ENCODE measurements around the gene TMEM245.
"Not testable (repeated sequence)": the region's sequence is repeated elsewhere in the genome, so short reads cannot be mapped to it uniquely, and the experiment has no call there.

The TMEM245 gene

DNA sequence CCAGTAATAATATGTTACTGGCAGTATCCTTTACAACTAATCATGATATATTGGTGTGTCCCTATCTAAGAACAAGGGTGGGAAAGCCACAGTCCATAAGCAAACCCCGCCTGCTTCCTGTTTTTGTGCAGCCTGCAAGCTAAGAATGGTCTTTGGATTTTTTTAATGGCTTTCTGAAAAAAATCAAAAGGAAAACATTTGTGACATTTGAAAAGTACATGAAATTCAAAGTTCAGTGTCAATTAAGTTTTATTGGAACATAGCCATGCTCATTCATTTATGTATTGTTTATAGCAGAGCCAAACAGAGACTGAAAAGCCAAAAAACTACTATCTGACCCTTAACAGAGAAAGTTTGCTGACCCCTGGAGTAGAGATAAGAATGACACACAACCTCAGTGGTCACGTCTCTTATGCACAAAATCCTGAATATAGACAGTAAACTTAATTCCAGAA is 12.8 kb upstream of the TMEM245 start:
- DNase-seq, result no peak

DNA sequence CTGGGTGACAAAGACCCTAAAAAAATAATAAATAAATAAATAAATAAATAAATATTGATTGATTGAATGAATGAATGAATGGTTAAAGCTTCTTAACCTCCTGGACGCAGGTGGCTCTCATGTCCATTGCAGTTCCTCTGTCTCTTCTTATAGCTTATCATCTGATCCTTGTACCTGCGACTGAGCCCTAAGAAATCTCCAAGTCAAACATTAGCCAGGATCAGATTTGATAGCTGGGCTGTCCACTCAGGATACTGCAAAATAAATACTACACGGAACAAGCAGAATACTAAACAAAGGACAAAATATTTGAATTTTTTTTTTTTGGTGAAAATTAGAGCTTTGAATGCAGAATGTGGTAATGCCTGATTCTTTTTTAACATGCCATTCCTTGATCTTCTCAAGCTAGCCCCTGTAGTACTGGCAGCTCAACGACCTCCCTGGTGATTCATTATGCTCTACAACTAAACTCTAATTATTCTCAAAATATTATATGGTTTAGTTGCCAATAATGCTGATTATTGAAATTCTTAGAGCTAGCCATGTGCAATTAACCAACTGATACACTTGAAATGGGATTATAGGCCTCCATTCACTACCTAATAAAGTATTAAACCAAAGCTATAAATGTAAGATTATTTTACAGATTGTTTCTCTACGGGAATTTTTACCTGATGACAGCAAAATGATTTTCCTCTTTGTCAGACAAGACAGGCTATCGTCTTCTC is 9.9 kb upstream of the TMEM245 start:
- DNase-seq, result no peak

DNA sequence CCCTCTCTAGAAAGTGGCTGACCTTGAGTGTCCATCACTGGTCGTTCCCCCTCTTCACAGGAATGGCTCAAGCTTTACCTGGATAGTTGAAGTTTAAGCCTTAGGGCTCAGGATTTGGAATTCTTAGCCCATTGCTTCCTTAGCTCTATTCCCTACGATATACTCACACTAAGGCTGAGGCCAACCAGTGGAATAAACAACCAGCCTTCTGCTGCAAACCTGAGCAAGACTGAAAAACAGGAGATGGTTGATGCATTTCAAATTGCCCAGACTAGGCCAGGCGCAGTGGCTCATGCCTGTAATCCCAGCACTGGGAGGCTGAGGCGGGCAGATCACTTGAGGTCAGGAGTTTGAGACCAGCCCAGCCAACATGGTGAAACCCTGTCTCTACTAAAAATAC is 6.9 kb upstream of the TMEM245 start:
- DNase-seq, result not testable (repeated sequence)

DNA sequence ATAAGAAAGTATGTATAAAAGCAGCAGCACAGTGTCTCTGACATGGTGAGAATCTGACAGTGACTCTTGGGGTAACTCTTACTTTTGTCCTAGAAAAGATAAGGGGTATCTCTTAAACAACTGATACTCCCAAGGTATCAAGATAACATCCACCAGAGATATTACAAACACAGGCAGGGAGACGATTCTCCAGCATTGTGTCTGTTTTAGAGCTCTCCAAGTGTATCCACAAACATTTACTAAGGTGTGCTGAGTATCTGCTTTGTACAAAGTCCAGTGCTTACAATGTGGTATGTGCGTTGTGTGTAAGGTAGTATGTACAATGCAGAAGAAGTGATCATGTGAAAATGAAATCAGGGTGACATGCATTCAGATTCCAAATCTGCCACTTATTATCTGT is 4.4 kb upstream of the TMEM245 start:
- no peak for DNase-seq

DNA sequence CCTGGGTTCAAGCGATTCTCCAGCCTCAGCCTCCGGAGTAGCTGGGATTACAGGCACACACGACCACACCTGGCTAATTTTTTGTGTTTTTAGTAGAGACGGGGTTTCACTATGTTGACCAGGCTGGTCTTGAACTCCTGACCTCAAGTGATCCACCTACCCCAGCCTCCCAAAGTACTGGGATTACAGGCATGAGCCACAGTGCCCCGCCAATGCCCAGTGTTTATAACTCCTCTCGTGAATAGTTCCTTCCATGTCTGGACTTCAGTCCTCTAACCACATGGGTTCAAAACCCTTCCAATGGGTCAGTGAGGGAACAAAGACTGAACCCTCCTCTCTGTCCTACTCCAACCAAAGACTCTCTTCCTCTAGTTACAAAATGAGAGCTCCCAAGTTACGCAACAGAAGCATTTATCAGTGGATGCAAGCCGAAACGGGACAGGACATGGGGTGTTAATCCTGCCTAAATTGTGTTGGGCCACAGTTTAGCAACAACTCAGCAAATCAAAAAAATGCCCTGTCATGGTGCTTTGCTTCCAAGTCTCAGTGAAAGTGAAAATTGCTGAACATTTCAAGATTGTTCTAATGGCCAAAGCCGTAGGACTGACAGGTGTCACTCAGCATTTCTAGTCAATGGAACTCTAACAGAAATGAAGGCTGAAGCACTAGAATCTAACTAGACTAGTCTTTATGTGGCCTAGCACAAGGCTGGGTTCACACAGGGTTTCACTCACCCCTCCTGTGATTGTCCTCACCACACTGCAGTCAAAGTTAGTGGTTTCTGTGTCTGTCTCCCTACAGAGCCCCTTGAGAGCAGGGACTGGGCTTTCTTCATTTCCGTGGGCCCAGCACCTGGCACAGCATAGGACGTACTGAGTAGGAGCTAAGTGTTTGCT is 3.2 kb upstream of the TMEM245 start:
- DNase-seq, result peak; percentile 62

DNA sequence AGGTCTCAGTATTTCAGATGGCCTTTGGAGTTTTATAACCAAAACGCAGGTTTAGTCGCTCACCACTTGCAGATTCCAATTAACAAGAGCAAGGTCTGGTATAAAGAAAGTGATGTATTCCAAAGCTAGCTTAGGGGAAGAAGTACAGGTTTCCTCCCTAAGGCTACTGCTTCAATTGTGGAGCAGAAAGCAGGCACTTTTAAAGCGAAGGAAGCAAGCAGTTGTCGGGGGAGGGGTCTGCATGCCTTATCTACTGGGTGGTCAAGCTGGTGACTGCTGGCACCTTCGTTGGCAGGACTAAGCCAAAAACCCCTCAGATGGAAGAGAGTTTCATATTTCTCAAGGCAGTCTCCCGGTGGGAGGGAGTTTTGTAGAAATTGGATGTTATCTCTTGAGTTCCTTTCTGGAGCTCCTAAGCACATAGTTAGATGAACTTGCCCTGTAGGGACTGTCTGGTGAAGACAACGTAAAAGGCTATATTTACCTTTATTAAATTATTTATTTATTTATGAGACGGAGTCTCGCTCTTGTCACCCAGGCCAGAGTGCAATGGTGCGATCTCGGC is 1.6 kb upstream of the TMEM245 start:
- DNase-seq, result no peak

DNA sequence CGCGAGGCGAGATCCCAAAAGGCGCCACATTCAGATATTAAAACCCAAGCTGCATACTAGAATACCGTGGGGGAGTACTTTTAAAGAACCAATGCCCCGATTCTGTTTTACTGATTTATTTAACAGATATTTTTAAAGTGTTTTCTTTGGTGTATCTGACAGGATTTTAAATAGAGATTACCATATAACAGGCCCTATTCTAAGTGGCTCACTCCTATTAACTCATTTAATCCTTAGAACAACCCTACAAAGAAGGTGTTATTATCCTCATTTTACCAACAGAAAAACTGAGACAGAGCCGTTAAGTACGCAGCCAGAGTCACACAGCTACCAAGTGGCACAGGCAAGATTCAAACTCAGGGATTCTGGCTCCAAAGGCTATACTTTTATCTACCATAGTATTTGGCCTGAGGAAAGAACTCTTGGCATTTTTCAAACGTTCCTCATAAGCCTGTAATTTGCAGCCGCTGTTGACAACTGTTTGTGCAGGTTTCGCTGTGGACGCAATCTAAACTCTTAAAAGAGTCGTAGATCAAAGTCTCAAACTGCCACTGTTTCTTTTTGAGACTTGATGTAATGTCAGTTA is 550 bp upstream of the TMEM245 start:
- DNase-seq, result no peak

DNA sequence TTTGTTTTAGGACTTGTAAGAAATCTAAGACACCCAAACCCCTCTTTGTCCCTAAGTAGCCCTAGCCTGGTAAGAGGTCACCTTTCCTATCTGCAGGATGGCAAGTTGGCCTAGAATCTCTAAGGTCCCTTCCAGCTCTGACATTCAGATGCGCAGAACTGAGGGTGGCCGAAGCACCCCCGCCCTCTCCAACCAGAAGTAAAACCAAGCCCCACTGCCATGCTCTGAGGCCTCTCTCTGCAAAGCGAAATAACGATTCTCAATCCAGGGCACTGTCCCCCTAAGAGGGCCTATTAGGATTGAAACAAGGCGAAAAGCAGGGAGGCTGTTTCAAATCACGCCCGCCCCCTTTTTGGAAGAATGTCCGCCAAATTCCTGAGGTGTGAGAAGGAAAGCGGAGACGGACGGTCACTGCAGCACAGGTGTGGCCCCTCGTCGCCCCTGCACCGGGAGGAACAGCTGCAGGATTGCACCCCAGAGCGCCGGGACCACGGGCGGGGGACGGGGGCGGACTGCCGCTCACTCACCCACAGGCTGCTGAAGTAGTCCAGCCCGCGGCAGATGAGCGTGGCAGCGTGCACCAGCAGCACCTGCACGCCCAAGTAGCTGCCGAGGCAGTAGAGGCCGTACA is 824 bp downstream of the TMEM245 start:
- DNase-seq, result peak; percentile 17

DNA sequence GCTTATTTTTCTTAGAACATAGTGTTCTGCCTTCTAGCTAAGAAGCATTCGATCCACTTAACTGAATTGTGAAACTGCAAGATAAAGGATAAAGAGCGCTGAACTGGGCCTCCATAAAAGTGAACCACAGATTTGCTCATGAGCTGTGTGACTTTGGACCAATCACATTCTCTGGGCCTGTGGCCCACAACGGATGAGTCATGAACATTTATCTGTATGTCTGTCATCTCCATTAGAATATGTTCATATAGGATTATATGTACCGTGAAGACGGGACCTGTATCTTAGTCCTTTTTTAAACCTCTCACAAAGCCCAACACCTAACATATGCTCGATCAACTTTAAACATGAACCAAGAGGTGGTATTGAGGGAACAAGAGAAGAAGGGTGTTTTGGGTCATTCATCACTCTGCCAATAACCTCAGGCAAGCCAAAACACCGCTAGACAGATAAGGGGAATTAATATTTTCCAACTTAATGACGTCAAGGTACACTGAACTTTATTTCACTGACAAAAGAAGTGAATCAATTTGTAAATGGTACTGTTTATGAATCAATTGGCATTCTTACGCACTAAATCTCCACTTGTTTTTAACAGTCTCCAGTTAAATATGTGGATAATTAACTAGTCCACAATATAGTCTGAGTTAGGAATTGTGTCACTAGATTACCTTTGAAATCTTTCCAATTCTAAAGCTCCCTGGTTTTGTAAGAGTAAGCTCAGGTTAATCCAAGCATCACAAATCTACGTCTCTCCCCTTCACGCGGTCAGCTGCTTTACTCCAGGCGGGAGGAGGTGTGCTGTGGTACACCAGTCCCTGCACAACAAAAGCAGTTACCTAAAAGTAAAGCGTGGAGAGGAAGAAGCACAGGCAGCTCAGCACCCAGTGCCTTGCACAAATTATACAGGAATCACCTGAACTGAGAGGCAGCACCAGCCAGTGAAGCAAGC is 1.6 kb downstream of the TMEM245 start:
- DNase-seq, result peak; percentile 25

DNA sequence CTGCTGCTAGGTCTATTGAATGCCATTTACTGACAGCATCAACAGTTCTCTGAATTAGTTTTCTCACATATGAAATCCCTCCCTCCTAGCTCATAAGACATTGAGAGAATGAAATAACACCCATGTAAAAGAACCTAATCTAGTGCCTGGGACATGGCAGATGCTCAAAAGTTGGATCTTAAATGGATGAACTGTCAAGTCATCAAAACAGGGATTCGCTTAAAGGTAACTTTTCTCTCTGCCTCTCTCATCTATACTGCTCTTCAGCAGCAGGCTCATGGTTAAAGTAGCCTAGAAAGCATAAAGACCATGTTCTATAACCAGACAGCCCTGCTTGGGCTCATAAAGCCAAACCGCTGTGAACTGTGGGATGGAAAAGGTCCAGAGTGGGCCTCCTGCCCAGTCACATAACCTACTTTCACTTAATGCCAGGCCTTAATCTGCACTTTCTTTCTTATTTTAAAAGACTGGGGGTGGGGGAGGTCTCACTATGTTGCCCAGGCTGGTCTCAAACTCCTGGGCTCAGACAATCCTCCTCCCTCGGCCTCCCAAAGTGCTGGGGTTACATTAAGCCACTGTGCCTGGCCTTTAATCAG is 3.7 kb downstream of the TMEM245 start:
- no peak for DNase-seq

DNA sequence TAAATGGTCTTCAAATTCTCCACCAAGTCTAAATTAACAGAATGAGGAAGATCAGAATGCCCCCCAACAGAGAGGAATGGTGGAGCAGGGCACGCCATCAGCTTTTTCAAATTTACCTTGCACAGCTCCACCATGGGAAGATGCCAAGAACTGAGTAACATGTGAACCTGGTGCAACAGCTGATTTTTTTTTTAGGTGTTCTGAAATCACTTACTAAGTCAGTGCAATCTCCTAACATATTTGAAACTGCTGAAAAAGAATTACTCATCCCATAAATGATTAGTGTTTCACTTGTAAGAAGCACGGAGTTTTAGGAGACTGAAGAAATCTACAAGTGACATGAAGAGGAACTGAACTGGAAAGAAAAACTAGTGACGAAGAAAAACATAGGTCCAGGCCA is 5.1 kb downstream of the TMEM245 start:
- no peak for DNase-seq

DNA sequence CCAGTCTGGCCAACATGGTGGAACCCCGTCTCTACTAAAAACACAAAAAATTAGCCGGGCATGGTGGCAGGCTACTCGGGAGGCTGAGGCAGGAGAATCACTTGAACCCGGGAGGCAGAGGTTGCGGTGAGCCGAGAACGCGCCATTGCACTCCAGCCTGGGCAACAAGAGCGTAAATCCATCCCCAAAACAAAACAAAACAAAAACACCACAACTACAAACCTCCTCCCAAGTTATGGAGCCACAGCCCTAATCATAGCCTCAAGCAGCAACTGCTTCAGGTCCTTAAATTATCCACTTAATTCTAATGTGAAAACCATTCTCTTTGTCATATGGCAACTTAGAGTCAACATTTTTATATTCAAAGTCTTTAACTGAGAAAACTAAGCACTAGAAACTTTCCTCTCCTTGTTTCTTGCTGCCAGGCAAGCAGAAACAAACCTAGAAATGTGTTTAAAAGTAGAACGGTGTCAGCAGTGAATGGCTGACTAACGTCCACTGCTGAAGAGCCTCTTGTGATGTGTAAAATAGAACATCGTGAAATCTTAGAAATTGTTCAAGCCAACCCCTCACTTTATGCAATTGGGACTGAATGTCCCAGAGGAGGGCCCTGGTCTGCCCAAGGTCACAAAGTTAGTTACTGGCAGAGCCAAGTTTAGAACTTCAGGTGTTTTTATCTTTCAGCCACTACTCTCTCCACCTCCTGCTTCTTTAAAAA is 5.7 kb downstream of the TMEM245 start:
- DNase-seq, result no peak

DNA sequence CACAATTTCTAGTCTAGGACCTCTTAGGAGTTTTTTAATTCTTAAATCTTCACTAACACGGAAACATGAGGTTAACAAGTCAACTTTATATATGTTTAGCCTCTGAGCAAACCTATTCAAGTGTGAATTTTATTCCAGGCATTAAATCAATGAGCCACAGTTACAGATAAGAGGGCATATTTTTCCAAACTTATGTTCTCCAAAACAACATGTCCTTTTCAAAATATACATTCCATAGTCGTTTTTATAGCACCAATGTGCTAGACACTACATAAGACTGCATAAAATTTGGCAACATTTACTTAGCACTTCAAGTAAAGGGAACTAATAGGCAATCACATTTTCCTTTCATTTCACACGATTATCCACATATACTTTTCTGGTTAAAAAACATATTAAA is 6.5 kb downstream of the TMEM245 start:
- DNase-seq, result no peak

DNA sequence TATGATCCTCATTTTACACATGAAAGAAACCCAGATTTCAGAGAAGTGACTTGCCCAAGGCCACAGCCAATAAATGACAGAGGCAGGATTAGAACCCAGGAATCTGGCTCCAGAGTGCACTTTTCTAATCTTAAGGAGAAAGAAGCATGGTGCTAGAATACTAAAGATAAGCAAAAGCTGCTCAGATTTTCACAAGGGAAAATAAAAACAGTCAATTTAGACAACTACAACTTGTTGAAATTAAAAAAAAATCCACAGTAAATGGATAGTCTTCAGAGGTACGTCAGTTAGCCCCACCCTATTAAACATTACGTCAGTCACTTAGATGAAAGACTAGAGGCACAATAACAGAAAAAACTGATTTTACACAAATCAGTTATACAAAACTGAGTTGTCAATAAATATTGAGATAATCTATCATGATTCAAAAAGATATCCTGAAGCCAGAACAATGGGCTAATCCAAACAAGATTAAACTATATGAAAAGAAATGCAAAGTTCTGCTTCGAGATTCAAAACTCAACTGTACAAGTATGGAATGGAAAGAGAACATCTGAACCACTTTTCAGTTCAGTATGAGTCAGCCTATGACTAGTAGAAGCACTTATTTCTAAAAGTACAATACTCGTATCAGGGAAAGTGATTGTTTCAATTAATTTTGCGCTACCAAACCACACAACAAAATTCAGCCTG is 9.3 kb downstream of the TMEM245 start:
- no peak for DNase-seq

DNA sequence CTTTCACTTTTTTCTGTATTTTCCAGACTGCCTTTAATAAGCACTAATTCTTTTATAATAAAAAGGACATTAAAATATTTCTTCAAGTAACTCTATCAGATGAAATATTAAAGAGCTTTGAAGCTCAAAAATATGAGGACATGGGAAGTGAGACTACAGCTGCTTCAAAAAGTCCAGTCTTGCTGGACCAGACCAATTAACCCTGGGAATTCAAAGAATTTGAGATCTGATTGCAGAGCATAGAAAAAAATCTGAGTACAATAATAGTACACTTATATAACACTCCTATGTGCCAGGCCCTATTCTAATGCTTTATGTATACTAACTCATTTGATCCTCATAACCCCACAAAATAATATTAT is 9.8 kb downstream of the TMEM245 start:
- DNase-seq, result no peak

DNA sequence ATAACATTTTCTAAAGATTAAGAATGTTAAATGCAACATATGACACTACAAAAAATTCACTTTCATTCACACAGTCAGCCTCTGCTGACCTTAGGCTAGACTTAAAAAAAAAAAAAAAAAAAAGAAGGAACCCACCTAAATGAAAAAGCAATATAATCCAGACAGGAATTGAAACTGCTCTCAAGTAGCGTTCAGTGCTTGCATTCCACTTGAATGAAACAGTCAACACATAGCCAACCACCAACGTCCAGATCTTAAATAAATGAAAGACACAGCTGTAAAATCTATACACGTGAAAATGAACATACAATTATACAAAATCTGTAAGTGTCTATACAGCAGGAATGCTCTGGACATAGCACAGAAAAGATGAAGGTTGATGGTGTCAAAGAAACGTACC is 11.4 kb downstream of the TMEM245 start:
- peak; percentile 36 for DNase-seq

DNA sequence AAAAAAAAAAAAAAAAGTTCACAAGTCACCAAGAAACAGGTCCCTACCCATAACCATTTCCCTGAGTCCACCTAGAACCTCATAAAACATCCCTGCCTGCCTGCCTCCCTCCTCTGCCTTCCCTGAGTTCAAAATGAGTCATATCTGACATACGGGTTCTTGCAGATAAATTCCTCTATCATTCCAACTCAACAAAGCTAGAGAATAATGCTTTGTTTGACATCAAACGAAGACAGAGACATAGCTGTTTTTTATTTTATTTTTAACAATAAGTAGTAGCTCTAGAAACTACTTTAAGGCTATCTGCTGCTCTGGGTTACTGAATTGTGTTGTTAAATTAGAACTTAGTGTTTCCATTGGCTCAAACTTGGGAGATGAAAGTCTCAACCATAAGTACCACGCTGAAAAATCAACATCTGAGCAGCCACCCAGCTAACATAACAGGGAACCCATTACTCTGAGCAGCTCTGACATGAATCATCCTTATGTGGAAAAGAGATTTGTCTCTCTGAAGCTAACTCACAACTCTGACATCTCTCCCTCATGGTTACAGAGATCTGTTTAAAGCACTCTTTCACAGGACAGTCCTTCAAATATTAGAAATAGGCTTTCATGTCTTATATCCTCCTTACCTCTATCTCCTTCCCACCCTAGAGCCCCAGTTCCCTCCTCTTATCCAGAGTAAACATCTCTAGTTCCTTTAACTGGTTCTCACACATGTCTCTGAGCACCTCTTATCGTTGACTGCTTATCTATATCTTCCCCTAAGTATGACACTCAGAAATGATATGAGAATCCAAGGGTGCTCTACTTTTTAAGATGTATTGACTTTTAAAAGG is 12.1 kb downstream of the TMEM245 start:
- DNase-seq, result no peak

DNA sequence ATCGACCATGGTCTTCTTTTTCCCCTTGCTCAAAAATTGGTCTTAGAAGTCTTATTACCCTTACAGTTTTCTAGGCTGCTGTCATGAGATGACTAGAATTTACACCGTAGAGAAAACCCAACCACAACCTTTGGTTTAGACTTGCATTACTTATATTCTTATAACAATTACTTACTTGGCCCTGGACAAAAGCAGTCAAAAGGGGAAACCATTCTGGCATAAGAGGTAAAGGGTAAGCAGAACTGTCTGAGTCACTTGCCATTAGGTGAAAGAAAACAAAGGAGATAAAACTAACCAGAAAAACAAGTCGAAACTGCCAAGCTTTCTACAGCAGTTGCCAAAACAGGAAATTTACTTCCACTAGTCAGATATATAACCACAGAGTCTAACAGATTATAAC is 17.9 kb downstream of the TMEM245 start:
- peak; percentile 44 for DNase-seq

DNA sequence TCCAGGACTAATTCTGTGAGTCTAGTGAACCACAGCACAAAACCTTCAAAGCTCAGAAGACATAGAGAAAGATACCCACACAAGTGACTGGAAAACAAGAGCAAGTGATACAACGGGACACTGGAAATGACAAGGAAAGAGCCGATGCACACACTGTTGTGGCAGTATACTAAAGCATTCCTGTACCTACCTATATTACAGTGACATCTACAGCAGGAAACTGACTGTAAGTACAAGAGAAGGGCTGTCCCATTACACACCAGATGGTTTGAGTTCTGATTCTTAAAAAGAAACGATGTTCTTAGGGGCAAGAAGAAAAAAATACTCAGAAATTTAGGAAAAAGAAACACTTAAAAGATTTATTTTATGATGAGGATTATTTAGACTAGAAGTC is 18.5 kb downstream of the TMEM245 start:
- DNase-seq, result no peak

Data from RPMI8226 (cell line).